DMS114 treated with DMSO at 0.1 percent for 48 hours (cell line): Measurements from ENCODE around the gene ACRBP.

Experiments used
- DNase-seq: peaks from one replicate; lab custom pipeline; 2025; ENCODE audit not compliant: unreplicated experiment; lab: John Stamatoyannopoulos, UW

The ACRBP gene

GRCh38 chr12:6650832-6651231, 3.6 kb upstream of the ACRBP start:
- DNase-seq = no peak

- no peak for DNase-seq
These were observed 753 bp downstream of the ACRBP start for GRCh38 chr12:6646276-6647082.

GRCh38 chr12:6644903-6645302, 2.3 kb downstream of the ACRBP start:
- DNase-seq = no peak

GRCh38 chr12:6644257-6644596, 3.0 kb downstream of the ACRBP start:
- no peak for DNase-seq

GRCh38 chr12:6643569-6644256, 3.5 kb downstream of the ACRBP start:
- DNase-seq = no peak

- DNase-seq = no peak
These were observed 6.1 kb downstream of the ACRBP start for GRCh38 chr12:6641131-6641530.

GRCh38 chr12:6640497-6640896, 6.7 kb downstream of the ACRBP start:
- no peak for DNase-seq

- no peak for DNase-seq
These were observed 8.0 kb downstream of the ACRBP start for GRCh38 chr12:6639151-6639801.

- DNase-seq = no peak
These were observed 8.9 kb downstream of the ACRBP start for GRCh38 chr12:6638305-6638704.

GRCh38 chr12:6635856-6636531, 11.2 kb downstream of the ACRBP start, which contains the start of gene LPAR5:
Gene LPAR5, minus strand, starts transcription at chr12:6635959. Its CDS starts 14,711 bp downstream, at chr12:6621248.
- DNase-seq = no peak

- no peak for DNase-seq
These were observed 11.8 kb downstream of the ACRBP start for GRCh38 chr12:6635375-6635855.

- no peak for DNase-seq
These were observed 14.9 kb downstream of the ACRBP start for GRCh38 chr12:6632026-6632983.

GRCh38 chr12:6631549-6631961, 15.7 kb downstream of the ACRBP start:
- no peak for DNase-seq

- no peak for DNase-seq
These were observed 16.5 kb downstream of the ACRBP start for GRCh38 chr12:6630736-6631135.

GRCh38 chr12:6627616-6628015, 19.6 kb downstream of the ACRBP start:
- no peak for DNase-seq

GRCh38 chr12:6626654-6627283, 20.5 kb downstream of the ACRBP start:
- no peak for DNase-seq

- no peak for DNase-seq
These were observed 26.4 kb downstream of the ACRBP start for GRCh38 chr12:6620885-6621274.

GRCh38 chr12:6620137-6620884, 26.9 kb downstream of the ACRBP start:
- no peak for DNase-seq
